GM23338 (cell line): Measurements from ENCODE around the gene DCN. TPM values are rescaled to one million over a fixed set of nuclear protein-coding genes. Genes with fewer than 3 reads are reported as not detected.

Experiments
- ATAC-seq: fragments of 200-7000 bp; cut with Tn5 transposase; 3 replicates; pipeline ENCODE4 v1.9.1; 2020
- DNase-seq: peaks from one replicate; pipeline ENCODE4 v3.0.0-alpha.2; 2015; ENCODE audit warnings: low spot score
- H2AFZ ChIP-seq: fragments of 200-600 bp; sonication (generic); 2 replicates; pipeline ENCODE4 v1.8.0; 2016; ENCODE audit warnings: antibody characterized with exemption, mild to moderate bottlenecking, moderate library complexity
- H3F3A ChIP-seq: fragments of 200-600 bp; sonication (generic); replicated peaks from 2 replicates; pipeline ENCODE4 v1.8.0; 2017; ENCODE audit warnings: antibody characterized with exemption, mixed run types, low read depth
- H3K27ac ChIP-seq: fragments of 200-600 bp; sonication (generic); 2 replicates; pipeline ENCODE4 v1.6.1; 2016; ENCODE audit warnings: low read depth
- H3K27me3 ChIP-seq: fragments of 200-600 bp; sonication (generic); 2 replicates; pipeline ENCODE4 v1.8.0; 2016; ENCODE audit warnings: mild to moderate bottlenecking, mixed run types, moderate library complexity; ENCODE audit not compliant: insufficient read depth
- H3K36me3 ChIP-seq: fragments of 200-600 bp; sonication (generic); 2 replicates; pipeline ENCODE4 v1.8.0; 2016; ENCODE audit warnings: mild to moderate bottlenecking; ENCODE audit not compliant: insufficient read depth
- H3K4me1 ChIP-seq: fragments of 200-600 bp; sonication (generic); 2 replicates; pipeline ENCODE4 v1.8.0; 2016; ENCODE audit warnings: mild to moderate bottlenecking, moderate library complexity; ENCODE audit not compliant: insufficient read depth
- H3K4me2 ChIP-seq: fragments of 200-600 bp; sonication (generic); 2 replicates; pipeline ENCODE4 v1.7.1; 2017; ENCODE audit warnings: mixed run types
- H3K4me3 ChIP-seq: fragments of 200-600 bp; sonication (generic); 2 replicates; pipeline ENCODE4 v1.6.1; 2016; ENCODE audit warnings: mixed run types
- H3K79me2 ChIP-seq: fragments of 200-600 bp; sonication (generic); replicated peaks from 2 replicates; pipeline ENCODE4 v1.8.0; 2017; ENCODE audit warnings: mild to moderate bottlenecking; ENCODE audit not compliant: insufficient read depth
- H3K9me2 ChIP-seq: fragments of 200-600 bp; sonication (generic); 2 replicates; pipeline ENCODE4 v1.8.0; 2017; ENCODE audit not compliant: insufficient read depth
- H4K20me1 ChIP-seq: fragments of 200-600 bp; sonication (generic); replicated peaks from 2 replicates; pipeline ENCODE4 v1.8.0; 2017; ENCODE audit warnings: mild to moderate bottlenecking; ENCODE audit not compliant: insufficient read depth
- H3K27ac Mint-ChIP-seq: 2 replicates; pipeline ENCODE4 v1.8.0; 2020; ENCODE audit warnings: inconsistent platforms, mild to moderate bottlenecking, moderate library complexity, mixed read lengths
- H3K27me3 Mint-ChIP-seq: 3 replicates; pipeline ENCODE4 v1.8.0; 2022; ENCODE audit warnings: low read depth, mild to moderate bottlenecking, moderate library complexity, mixed read lengths, inconsistent platforms; ENCODE audit not compliant: insufficient read depth, poor library complexity
- H3K36me3 Mint-ChIP-seq: 3 replicates; pipeline ENCODE4 v1.8.0; 2021; ENCODE audit warnings: low read depth, mild to moderate bottlenecking, inconsistent platforms, moderate library complexity, mixed read lengths
- H3K4me1 Mint-ChIP-seq: 3 replicates; pipeline ENCODE4 v1.8.0; 2020; ENCODE audit warnings: mild to moderate bottlenecking, inconsistent platforms, mixed read lengths
- H3K4me3 Mint-ChIP-seq: 3 replicates; pipeline ENCODE4 v1.8.0; 2021; ENCODE audit warnings: moderate library complexity, mild to moderate bottlenecking, inconsistent platforms, mixed read lengths
- H3K9me3 Mint-ChIP-seq: 3 replicates; pipeline ENCODE4 v1.8.0; 2020; ENCODE audit warnings: moderate library complexity, mild to moderate bottlenecking, inconsistent platforms, mixed read lengths
- CREB1 ChIP-seq: fragments of 250-450 bp; sonication (Bioruptor Pico); IDR thresholded peaks from 2 replicates; pipeline ENCODE4 v1.5.0; 2020; ENCODE audit warnings: low read depth, mild to moderate bottlenecking, moderate library complexity
- EZH2 ChIP-seq: fragments of 200-600 bp; sonication (generic); IDR thresholded peaks from one replicate; pipeline ENCODE4 v1.8.0; 2017; ENCODE audit warnings: antibody characterized with exemption, mild to moderate bottlenecking, low read depth; ENCODE audit not compliant: unreplicated experiment
- EZH2phosphoT487 ChIP-seq: fragments of 200-600 bp; sonication (generic); IDR thresholded peaks from one replicate; pipeline ENCODE4 v1.8.1; 2018; ENCODE audit warnings: antibody characterized with exemption; ENCODE audit not compliant: unreplicated experiment
- JUNB ChIP-seq: IDR thresholded peaks from one replicate; pipeline ENCODE4 v1.6.1; 2016; ENCODE audit warnings: antibody characterized with exemption; ENCODE audit not compliant: unreplicated experiment
- NANOG ChIP-seq: IDR thresholded peaks from 2 replicates; pipeline ENCODE4 v1.6.1; 2016; ENCODE audit warnings: antibody characterized with exemption, borderline replicate concordance
- POLR2AphosphoS5 ChIP-seq: IDR thresholded peaks from 2 replicates; pipeline ENCODE4 v1.6.1; 2016; ENCODE audit warnings: antibody characterized with exemption, low read depth
- STAT1 ChIP-seq: IDR thresholded peaks from one replicate; pipeline ENCODE4 v1.6.1; 2016; ENCODE audit warnings: antibody characterized with exemption; ENCODE audit not compliant: unreplicated experiment
- ZNF114 ChIP-seq: fragments of 250-450 bp; sonication (Bioruptor Pico); IDR thresholded peaks from 2 replicates; pipeline ENCODE4 v1.5.0; 2020; ENCODE audit warnings: mild to moderate bottlenecking, moderate library complexity
- ZNF331 ChIP-seq: fragments of 250-450 bp; sonication (Bioruptor Pico); IDR thresholded peaks from 2 replicates; pipeline ENCODE4 v1.5.0; 2020; ENCODE audit warnings: low read depth, mild to moderate bottlenecking, moderate library complexity
- polyA plus RNA-seq: library from polyadenylated mRNA; unstranded; fragments of >200 nt; fragmentation: Nextera tagmentation; extraction: Ambion mirVana; gene quantifications from 2 replicates; pipeline ENCODE4 v1.2.1, GENCODE V29; 2016
- total RNA-seq: library from RNA; depleted of rRNA; stranded (reverse); fragments of >200 nt; shearing (Covaris generic); gene quantifications from 2 replicates; pipeline ENCODE4 v1.2.3, GENCODE V29; 2014
- TF ChIP-seq, protein P1 (sequence below): IDR thresholded peaks from 2 replicates; pipeline ENCODE4 v1.6.1; 2016; ENCODE audit warnings: antibody characterized with exemption
- TF ChIP-seq, protein P2 (sequence below): fragments of 250-450 bp; sonication (Bioruptor Pico); IDR thresholded peaks from 2 replicates; pipeline ENCODE4 v1.5.0; 2020; ENCODE audit warnings: mild to moderate bottlenecking, moderate library complexity
- TF ChIP-seq, protein P3 (sequence below), 2 experiments: fragments of 200-600 bp in 1 of 2; sonication (generic) in 1 of 2; conservative IDR thresholded peaks; 2 replicates each; pipeline versions ENCODE4 v1.5.1 to v1.6.1; 2016 to 2017; ENCODE audit warnings: antibody characterized with exemption in 2 of 2, low read depth in 2 of 2, mild to moderate bottlenecking in 2 of 2, moderate library complexity in 1 of 2
- TF ChIP-seq, protein P4 (sequence below): IDR thresholded peaks from one replicate; pipeline ENCODE4 v1.6.1; 2018; ENCODE audit warnings: antibody characterized with exemption; ENCODE audit not compliant: unreplicated experiment

Gene DCN
- total and polyA plus RNA-seq, 2 experiments from 2014 or later, result not detected

DNA sequence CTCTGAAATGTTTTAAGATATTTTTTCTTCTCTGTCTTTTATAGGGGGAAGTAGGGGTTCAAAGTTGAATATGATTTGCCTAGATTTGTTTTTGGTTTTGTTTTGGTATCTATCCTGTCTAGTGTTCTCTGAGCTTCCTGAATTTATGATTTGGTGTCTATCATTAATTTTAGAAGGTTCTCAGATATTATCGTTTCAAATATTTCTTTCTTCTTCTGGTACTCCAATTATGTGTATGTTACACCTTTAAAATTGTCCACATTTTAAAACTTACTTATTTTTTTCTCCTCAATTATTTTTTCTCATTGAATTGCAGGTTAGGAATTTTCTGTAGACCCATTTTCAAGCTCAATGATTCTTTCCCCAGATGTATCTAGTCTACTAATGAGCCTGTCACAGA lies 13.8 kb upstream of the DCN start:
- Histone ChIP-seq H4K20me1 (no peaks in the 10 kb centered on the region), H3K27ac (no peak overlapping the region), H3K4me3 (no peak overlapping the region), H3K27me3 (no peaks in the 10 kb centered on the region), H3F3A (no peaks in the 10 kb centered on the region), H3K79me2 (no peaks in the 10 kb centered on the region), H3K4me1 (no peaks in the 10 kb centered on the region), H3K4me2 (no peak overlapping the region), H2AFZ (no peak overlapping the region), H3K36me3 (no peaks in the 10 kb centered on the region), H3K9me2 (no peaks in the 10 kb centered on the region)
- Mint-ChIP-seq H3K36me3 (peaks cover 7% of the 10 kb centered on the region; the same call in 1 of the 3 replicates), H3K27ac (no peak overlapping the region), H3K4me3 (no peak overlapping the region), H3K4me1 (no peaks in the 10 kb centered on the region), H3K27me3 (no peaks in the 10 kb centered on the region), H3K9me3 (peaks cover 14% of the 10 kb centered on the region)
- TF ChIP-seq, protein P1, sequence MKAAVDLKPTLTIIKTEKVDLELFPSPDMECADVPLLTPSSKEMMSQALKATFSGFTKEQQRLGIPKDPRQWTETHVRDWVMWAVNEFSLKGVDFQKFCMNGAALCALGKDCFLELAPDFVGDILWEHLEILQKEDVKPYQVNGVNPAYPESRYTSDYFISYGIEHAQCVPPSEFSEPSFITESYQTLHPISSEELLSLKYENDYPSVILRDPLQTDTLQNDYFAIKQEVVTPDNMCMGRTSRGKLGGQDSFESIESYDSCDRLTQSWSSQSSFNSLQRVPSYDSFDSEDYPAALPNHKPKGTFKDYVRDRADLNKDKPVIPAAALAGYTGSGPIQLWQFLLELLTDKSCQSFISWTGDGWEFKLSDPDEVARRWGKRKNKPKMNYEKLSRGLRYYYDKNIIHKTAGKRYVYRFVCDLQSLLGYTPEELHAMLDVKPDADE, result no peak
- TF ChIP-seq, protein P2, sequence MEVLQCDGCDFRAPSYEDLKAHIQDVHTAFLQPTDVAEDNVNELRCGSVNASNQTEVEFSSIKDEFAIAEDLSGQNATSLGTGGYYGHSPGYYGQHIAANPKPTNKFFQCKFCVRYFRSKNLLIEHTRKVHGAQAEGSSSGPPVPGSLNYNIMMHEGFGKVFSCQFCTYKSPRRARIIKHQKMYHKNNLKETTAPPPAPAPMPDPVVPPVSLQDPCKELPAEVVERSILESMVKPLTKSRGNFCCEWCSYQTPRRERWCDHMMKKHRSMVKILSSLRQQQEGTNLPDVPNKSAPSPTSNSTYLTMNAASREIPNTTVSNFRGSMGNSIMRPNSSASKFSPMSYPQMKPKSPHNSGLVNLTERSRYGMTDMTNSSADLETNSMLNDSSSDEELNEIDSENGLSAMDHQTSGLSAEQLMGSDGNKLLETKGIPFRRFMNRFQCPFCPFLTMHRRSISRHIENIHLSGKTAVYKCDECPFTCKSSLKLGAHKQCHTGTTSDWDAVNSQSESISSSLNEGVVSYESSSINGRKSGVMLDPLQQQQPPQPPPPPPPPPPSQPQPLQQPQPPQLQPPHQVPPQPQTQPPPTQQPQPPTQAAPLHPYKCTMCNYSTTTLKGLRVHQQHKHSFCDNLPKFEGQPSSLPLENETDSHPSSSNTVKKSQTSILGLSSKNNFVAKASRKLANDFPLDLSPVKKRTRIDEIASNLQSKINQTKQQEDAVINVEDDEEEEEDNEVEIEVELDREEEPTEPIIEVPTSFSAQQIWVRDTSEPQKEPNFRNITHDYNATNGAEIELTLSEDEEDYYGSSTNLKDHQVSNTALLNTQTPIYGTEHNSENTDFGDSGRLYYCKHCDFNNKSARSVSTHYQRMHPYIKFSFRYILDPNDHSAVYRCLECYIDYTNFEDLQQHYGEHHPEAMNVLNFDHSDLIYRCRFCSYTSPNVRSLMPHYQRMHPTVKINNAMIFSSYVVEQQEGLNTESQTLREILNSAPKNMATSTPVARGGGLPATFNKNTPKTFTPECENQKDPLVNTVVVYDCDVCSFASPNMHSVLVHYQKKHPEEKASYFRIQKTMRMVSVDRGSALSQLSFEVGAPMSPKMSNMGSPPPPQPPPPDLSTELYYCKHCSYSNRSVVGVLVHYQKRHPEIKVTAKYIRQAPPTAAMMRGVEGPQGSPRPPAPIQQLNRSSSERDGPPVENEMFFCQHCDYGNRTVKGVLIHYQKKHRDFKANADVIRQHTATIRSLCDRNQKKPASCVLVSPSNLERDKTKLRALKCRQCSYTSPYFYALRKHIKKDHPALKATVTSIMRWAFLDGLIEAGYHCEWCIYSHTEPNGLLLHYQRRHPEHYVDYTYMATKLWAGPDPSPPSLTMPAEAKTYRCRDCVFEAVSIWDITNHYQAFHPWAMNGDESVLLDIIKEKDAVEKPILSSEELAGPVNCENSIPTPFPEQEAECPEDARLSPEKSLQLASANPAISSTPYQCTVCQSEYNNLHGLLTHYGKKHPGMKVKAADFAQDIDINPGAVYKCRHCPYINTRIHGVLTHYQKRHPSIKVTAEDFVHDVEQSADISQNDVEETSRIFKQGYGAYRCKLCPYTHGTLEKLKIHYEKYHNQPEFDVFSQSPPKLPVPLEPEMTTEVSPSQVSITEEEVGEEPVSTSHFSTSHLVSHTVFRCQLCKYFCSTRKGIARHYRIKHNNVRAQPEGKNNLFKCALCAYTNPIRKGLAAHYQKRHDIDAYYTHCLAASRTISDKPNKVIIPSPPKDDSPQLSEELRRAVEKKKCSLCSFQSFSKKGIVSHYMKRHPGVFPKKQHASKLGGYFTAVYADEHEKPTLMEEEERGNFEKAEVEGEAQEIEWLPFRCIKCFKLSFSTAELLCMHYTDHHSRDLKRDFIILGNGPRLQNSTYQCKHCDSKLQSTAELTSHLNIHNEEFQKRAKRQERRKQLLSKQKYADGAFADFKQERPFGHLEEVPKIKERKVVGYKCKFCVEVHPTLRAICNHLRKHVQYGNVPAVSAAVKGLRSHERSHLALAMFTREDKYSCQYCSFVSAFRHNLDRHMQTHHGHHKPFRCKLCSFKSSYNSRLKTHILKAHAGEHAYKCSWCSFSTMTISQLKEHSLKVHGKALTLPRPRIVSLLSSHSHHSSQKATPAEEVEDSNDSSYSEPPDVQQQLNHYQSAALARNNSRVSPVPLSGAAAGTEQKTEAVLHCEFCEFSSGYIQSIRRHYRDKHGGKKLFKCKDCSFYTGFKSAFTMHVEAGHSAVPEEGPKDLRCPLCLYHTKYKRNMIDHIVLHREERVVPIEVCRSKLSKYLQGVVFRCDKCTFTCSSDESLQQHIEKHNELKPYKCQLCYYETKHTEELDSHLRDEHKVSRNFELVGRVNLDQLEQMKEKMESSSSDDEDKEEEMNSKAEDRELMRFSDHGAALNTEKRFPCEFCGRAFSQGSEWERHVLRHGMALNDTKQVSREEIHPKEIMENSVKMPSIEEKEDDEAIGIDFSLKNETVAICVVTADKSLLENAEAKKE, result no peak
- no peak for TF ChIP-seq EZH2phosphoT487
- no peak for TF ChIP-seq JUNB
- no peak for TF ChIP-seq EZH2
- TF ChIP-seq STAT1, result no peak
- TF ChIP-seq, protein P3, sequence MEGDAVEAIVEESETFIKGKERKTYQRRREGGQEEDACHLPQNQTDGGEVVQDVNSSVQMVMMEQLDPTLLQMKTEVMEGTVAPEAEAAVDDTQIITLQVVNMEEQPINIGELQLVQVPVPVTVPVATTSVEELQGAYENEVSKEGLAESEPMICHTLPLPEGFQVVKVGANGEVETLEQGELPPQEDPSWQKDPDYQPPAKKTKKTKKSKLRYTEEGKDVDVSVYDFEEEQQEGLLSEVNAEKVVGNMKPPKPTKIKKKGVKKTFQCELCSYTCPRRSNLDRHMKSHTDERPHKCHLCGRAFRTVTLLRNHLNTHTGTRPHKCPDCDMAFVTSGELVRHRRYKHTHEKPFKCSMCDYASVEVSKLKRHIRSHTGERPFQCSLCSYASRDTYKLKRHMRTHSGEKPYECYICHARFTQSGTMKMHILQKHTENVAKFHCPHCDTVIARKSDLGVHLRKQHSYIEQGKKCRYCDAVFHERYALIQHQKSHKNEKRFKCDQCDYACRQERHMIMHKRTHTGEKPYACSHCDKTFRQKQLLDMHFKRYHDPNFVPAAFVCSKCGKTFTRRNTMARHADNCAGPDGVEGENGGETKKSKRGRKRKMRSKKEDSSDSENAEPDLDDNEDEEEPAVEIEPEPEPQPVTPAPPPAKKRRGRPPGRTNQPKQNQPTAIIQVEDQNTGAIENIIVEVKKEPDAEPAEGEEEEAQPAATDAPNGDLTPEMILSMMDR (conservative IDR thresholded peaks at IDR 0.05; ENCODE audit: low read depth in 2 of 2), result no peak
- TF ChIP-seq ZNF331, result no peak
- no peak for TF ChIP-seq ZNF114
- TF ChIP-seq CREB1, result no peak
- TF ChIP-seq, protein P4, sequence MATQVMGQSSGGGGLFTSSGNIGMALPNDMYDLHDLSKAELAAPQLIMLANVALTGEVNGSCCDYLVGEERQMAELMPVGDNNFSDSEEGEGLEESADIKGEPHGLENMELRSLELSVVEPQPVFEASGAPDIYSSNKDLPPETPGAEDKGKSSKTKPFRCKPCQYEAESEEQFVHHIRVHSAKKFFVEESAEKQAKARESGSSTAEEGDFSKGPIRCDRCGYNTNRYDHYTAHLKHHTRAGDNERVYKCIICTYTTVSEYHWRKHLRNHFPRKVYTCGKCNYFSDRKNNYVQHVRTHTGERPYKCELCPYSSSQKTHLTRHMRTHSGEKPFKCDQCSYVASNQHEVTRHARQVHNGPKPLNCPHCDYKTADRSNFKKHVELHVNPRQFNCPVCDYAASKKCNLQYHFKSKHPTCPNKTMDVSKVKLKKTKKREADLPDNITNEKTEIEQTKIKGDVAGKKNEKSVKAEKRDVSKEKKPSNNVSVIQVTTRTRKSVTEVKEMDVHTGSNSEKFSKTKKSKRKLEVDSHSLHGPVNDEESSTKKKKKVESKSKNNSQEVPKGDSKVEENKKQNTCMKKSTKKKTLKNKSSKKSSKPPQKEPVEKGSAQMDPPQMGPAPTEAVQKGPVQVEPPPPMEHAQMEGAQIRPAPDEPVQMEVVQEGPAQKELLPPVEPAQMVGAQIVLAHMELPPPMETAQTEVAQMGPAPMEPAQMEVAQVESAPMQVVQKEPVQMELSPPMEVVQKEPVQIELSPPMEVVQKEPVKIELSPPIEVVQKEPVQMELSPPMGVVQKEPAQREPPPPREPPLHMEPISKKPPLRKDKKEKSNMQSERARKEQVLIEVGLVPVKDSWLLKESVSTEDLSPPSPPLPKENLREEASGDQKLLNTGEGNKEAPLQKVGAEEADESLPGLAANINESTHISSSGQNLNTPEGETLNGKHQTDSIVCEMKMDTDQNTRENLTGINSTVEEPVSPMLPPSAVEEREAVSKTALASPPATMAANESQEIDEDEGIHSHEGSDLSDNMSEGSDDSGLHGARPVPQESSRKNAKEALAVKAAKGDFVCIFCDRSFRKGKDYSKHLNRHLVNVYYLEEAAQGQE, result no peak
- no peak for TF ChIP-seq NANOG
- no peak for TF ChIP-seq POLR2AphosphoS5
- DNase-seq (no peak), ATAC-seq (no peak)
